Measurements from ENCODE around the gene NDFIP1. TPM values are rescaled to one million over a fixed set of nuclear protein-coding genes. Genes with fewer than 3 reads are reported as not detected.
"Not testable (repeated sequence)": the region's sequence is repeated elsewhere in the genome, so short reads cannot be mapped to it uniquely, and the experiment has no call there.

Gene NDFIP1
- total RNA-seq, 1 experiment from 2014 or later = 27.6 TPM

DNA sequence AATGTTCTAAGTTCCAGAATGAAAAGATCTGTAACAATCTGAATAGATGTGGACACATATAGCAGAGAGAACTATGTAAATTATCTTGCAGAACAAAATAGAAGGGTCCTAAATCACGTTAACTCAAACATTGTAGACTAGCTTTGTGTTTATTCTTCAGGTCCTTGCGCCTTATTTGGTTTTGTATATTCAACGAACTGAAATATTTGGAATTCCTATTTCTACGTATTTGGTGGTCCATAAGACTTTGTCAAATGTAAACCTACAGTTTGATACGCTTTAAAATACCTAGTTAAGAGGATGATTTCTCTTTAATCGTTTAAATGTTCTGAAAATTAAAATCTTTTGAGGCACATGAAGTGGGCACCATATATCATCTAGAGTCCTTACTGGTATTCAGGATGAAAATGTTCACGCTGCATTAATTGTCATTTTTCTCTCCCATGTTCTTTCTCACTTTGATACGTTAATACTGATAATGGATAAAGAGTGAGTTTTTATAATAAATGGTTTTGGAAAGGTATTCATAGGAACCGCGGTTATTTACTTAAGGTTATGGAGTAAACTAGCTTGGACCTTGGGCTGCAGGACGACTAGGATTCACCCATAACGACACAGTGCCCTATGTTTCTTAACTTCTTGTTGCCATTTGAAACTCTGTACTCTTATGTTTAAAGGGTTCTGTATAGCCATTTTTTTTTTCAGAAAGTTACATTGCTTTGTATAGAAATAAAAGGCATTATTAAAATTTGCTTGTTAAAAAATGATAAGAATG is 45.3 kb downstream of the NDFIP1 start:
- 0 out of 2 replicates have a peak overlapping the region, but pooled peaks have one; percentile 5 for H3K27ac Mint-ChIP-seq
- POLR2A ChIA-PET = no interaction called here
- CTCF ChIA-PET = interaction anchor here (1.2 kb wide), 1 partner anchor 69 kb away, joined by 3 read pairs; no protein-coding TSS in a partner anchor
- H3K36me3 Mint-ChIP-seq = peaks cover 9% of the 10 kb centered on the region; the same call in 1 of the 2 replicates
- no peak for TF ChIP-seq ESRRA (CRISPR knock-in tag; IDR thresholded peaks at IDR 0.05; ENCODE audit: borderline replicate concordance)
- no peaks in the 10 kb centered on the region for H3K9me3 Mint-ChIP-seq
- peaks cover 66% of the 10 kb centered on the region for H3K4me1 Mint-ChIP-seq
- no peak for ATAC-seq
- H3K27me3 Mint-ChIP-seq (ENCODE audit: low read depth) = no peaks in the 10 kb centered on the region
- H3K4me3 Mint-ChIP-seq = no peak overlapping the region
- no peak for DNase-seq (ENCODE audit: low spot score)

- H3K4me3 Mint-ChIP-seq; H3K36me3 Mint-ChIP-seq; DNase-seq (ENCODE audit: low spot score); H3K9me3 Mint-ChIP-seq; ATAC-seq; POLR2A ChIA-PET; H3K27me3 Mint-ChIP-seq (ENCODE audit: low read depth): not testable (repeated sequence)
- CTCF ChIA-PET = interaction anchor here (1.2 kb wide), 1 partner anchor 69 kb away, joined by 3 read pairs; no protein-coding TSS in a partner anchor
- Mint-ChIP-seq H3K27ac (peak overlapping the region; percentile 29; the same call in 1 of the 2 replicates), H3K4me1 (peaks cover 70% of the 10 kb centered on the region)
Observed at GRCh38 chr5:142154449-142154841, 45.9 kb downstream of the NDFIP1 start.

- Mint-ChIP-seq H3K9me3 (no peaks in the 10 kb centered on the region), H3K27me3 (ENCODE audit: low read depth) (no peaks in the 10 kb centered on the region), H3K36me3 (no peaks in the 10 kb centered on the region), H3K27ac (peak overlapping the region; percentile 96), H3K4me3 (peak overlapping the region; percentile 29), H3K4me1 (peaks cover 82% of the 10 kb centered on the region)
- DNase-seq (ENCODE audit: low spot score) = peak; percentile 57
- ChIA-PET CTCF (interaction anchor here (0.7 to 1.6 kb wide), 8 partner anchors 10 to 542 kb away, joined by 3 to 7 read pairs (median 4); no protein-coding TSS in a partner anchor), POLR2A (interaction anchor here (0.6 to 0.9 kb wide), 2 partner anchors 52 to 88 kb away, joined by 3 read pairs; no protein-coding TSS in a partner anchor)
- peak; percentile 73 for ATAC-seq
- peak; percentile 41; the same call in 1 of the 2 replicates for TF ChIP-seq ETV6 (CRISPR knock-in tag; IDR thresholded peaks at IDR 0.05)
- peak; percentile 88 for TF ChIP-seq TEAD1 (CRISPR knock-in tag; IDR thresholded peaks at IDR 0.05)
- TF ChIP-seq ZNF532 (CRISPR knock-in tag; IDR thresholded peaks at IDR 0.05; ENCODE audit: borderline replicate concordance) = 0 out of 2 replicates have a peak, but pooled peaks have one; percentile 50
- 0 out of 2 replicates have a peak, but pooled peaks have one; percentile 44 for TF ChIP-seq SP1 (CRISPR knock-in tag; conservative IDR thresholded peaks at IDR 0.05)
- TF ChIP-seq MXD4 (CRISPR knock-in tag; IDR thresholded peaks at IDR 0.05; ENCODE audit: borderline replicate concordance) = no peak
- 0 out of 2 replicates have a peak, but pooled peaks have one; percentile 13 for TF ChIP-seq ZNF317 (CRISPR knock-in tag; IDR thresholded peaks at IDR 0.05; ENCODE audit: borderline replicate concordance, low read depth)
- peak; percentile 80; the same call in 1 of the 2 replicates for TF ChIP-seq ZNF281 (CRISPR knock-in tag; IDR thresholded peaks at IDR 0.05)
- no peak for TF ChIP-seq KAT7 (CRISPR knock-in tag; IDR thresholded peaks at IDR 0.05; ENCODE audit: borderline replicate concordance)
- TF ChIP-seq ZNF423 (CRISPR knock-in tag; IDR thresholded peaks at IDR 0.05) = 0 out of 2 replicates have a peak, but pooled peaks have one; percentile 10
- TF ChIP-seq ZMAT4 (CRISPR knock-in tag; IDR thresholded peaks at IDR 0.05) = no peak
Observed at GRCh38 chr5:142156839-142157463, 48.4 kb downstream of the NDFIP1 start.
